H9 (cell line): Measurements from ENCODE around the gene DNMBP. TPM values are rescaled to one million over a fixed set of nuclear protein-coding genes. Genes with fewer than 3 reads are reported as not detected.
A peak's percentile ranks its signal among the peaks of the same experiment; 100 is the strongest.

ENCODE experiments used
- DNase-seq: peaks from one replicate; pipeline ENCODE4 v3.0.0-alpha.2; 2017
- H2AFZ ChIP-seq: one replicate; pipeline ENCODE4 v1.6.1; 2013; ENCODE audit warnings: mild to moderate bottlenecking, low read length, control low read depth, moderate library complexity
- H2AK5ac ChIP-seq: 2 replicates; pipeline ENCODE4 v1.6.1; 2013; ENCODE audit warnings: low read length, control low read depth, mixed read lengths; ENCODE audit not compliant: insufficient read length
- H2BK120ac ChIP-seq: one replicate; pipeline ENCODE4 v1.6.1; 2013; ENCODE audit warnings: low read depth, mild to moderate bottlenecking, low read length, control low read depth, inconsistent platforms; ENCODE audit not compliant: poor library complexity, severe bottlenecking
- H2BK12ac ChIP-seq: 2 replicates; pipeline ENCODE4 v1.6.1; 2013; ENCODE audit warnings: low read length, control low read depth, mixed read lengths, low read depth; ENCODE audit not compliant: insufficient read length
- H2BK15ac ChIP-seq: 2 replicates; pipeline ENCODE4 v1.6.1; 2013; ENCODE audit warnings: low read depth, low read length, control low read depth
- H2BK20ac ChIP-seq: one replicate; pipeline ENCODE4 v1.6.1; 2013; ENCODE audit warnings: low read depth, mild to moderate bottlenecking, low read length, control low read depth, inconsistent platforms; ENCODE audit not compliant: poor library complexity, severe bottlenecking
- H2BK5ac ChIP-seq: 2 replicates; pipeline ENCODE4 v1.6.1; 2013; ENCODE audit warnings: low read length, control low read depth, mixed read lengths; ENCODE audit not compliant: insufficient read length
- H3K14ac ChIP-seq: 2 replicates; pipeline ENCODE4 v1.6.1; 2013; ENCODE audit warnings: low read length, control low read depth; ENCODE audit not compliant: insufficient read depth
- H3K18ac ChIP-seq: 2 replicates; pipeline ENCODE4 v1.6.1; 2013; ENCODE audit warnings: low read depth, mild to moderate bottlenecking, mixed read lengths, low read length, control low read depth; ENCODE audit not compliant: insufficient read length
- H3K23ac ChIP-seq: 2 replicates; pipeline ENCODE4 v1.6.1; 2013; ENCODE audit warnings: low read length, control low read depth, mixed read lengths, low read depth; ENCODE audit not compliant: insufficient read length
- H3K23me2 ChIP-seq: 2 replicates; pipeline ENCODE4 v1.6.1; 2013; ENCODE audit warnings: low read depth, mild to moderate bottlenecking, mixed read lengths, low read length, control low read depth; ENCODE audit not compliant: insufficient read length, poor library complexity, severe bottlenecking
- H3K27ac ChIP-seq: 2 replicates; pipeline ENCODE4 v1.5.1; 2013; ENCODE audit warnings: low read length, control low read depth, mixed read lengths, low read depth; ENCODE audit not compliant: insufficient read length
- H3K27me3 ChIP-seq: 2 replicates; pipeline ENCODE4 v1.6.1; 2013; ENCODE audit warnings: low read length, control low read depth, inconsistent platforms; ENCODE audit not compliant: insufficient read depth
- H3K4ac ChIP-seq: 2 replicates; pipeline ENCODE4 v1.6.1; 2013; ENCODE audit warnings: low read depth, mild to moderate bottlenecking, control low read depth, inconsistent platforms, low read length, moderate library complexity
- H3K4me1 ChIP-seq: 2 replicates; pipeline ENCODE4 v1.6.1; 2013; ENCODE audit warnings: low read length, control low read depth, inconsistent platforms; ENCODE audit not compliant: insufficient read depth
- H3K4me2 ChIP-seq: 2 replicates; pipeline ENCODE4 v1.6.1; 2013; ENCODE audit warnings: low read length, control low read depth, mixed read lengths; ENCODE audit not compliant: insufficient read length, insufficient read depth
- H3K56ac ChIP-seq: 2 replicates; pipeline ENCODE4 v1.6.1; 2013; ENCODE audit warnings: low read depth, mild to moderate bottlenecking, mixed read lengths, low read length, control low read depth; ENCODE audit not compliant: insufficient read length
- H3K79me1 ChIP-seq: 2 replicates; pipeline ENCODE4 v1.6.1; 2013; ENCODE audit warnings: low read depth, mild to moderate bottlenecking, moderate library complexity, low read length, control low read depth, inconsistent platforms; ENCODE audit not compliant: insufficient read depth, poor library complexity, severe bottlenecking
- H3K79me2 ChIP-seq: 2 replicates; pipeline ENCODE4 v1.6.1; 2013; ENCODE audit warnings: low read length, control low read depth, inconsistent platforms; ENCODE audit not compliant: insufficient read depth
- H3K9ac ChIP-seq: 2 replicates; pipeline ENCODE4 v1.6.1; 2013; ENCODE audit warnings: low read length, control low read depth, mixed read lengths; ENCODE audit not compliant: insufficient read length; ENCODE audit errors: extremely low read depth
- H3K9me3 ChIP-seq: one replicate; pipeline ENCODE4 v1.6.1; 2013; ENCODE audit warnings: low read depth, low read length, inconsistent platforms; ENCODE audit not compliant: control insufficient read depth
- H3T11ph ChIP-seq: one replicate; pipeline ENCODE4 v1.6.1; 2013; ENCODE audit warnings: mild to moderate bottlenecking, low read length, control low read depth, inconsistent platforms
- H4K20me1 ChIP-seq: one replicate; pipeline ENCODE4 v1.6.1; 2013; ENCODE audit not compliant: control insufficient read depth, insufficient read length, insufficient read depth
- H4K5ac ChIP-seq: 2 replicates; pipeline ENCODE4 v1.6.1; 2013; ENCODE audit warnings: low read depth, mild to moderate bottlenecking, mixed read lengths, low read length, control low read depth; ENCODE audit not compliant: insufficient read length
- H4K8ac ChIP-seq: replicated peaks from 2 replicates; pipeline ENCODE4 v1.6.1; 2013; ENCODE audit warnings: low read length, control low read depth, mixed read lengths, low read depth; ENCODE audit not compliant: insufficient read length
- H4K91ac ChIP-seq: 2 replicates; pipeline ENCODE4 v1.6.1; 2013; ENCODE audit warnings: low read depth, mild to moderate bottlenecking, moderate library complexity, mixed read lengths, low read length, control low read depth; ENCODE audit not compliant: insufficient read length
- H3K27ac Mint-ChIP-seq, 3 experiments: 2 replicates in 2 of 3; 3 replicates in 1 of 3; pipeline ENCODE4 v1.8.0; 2020 to 2021; ENCODE audit warnings: mixed read lengths in 3 of 3, mild to moderate bottlenecking in 1 of 3, moderate library complexity in 1 of 3
- H3K27me3 Mint-ChIP-seq: 2 replicates; pipeline ENCODE4 v1.8.0; 2021; ENCODE audit warnings: low read depth, mild to moderate bottlenecking, moderate library complexity, mixed read lengths
- H3K36me3 Mint-ChIP-seq, 3 experiments: 2 replicates in 2 of 3; 3 replicates in 1 of 3; pipeline ENCODE4 v1.8.0; 2020 to 2021; ENCODE audit warnings: low read depth in 3 of 3, mixed read lengths in 3 of 3; ENCODE audit not compliant: insufficient read depth in 1 of 3
- H3K4me1 Mint-ChIP-seq, 2 experiments: 2 replicates each; pipeline ENCODE4 v1.8.0; 2020; ENCODE audit warnings: mixed read lengths in 2 of 2
- H3K4me3 Mint-ChIP-seq, 2 experiments: 2 replicates in 1 of 2; 3 replicates in 1 of 2; pipeline ENCODE4 v1.8.0; 2020 to 2021; ENCODE audit warnings: mild to moderate bottlenecking in 2 of 2, mixed read lengths in 2 of 2, moderate library complexity in 1 of 2
- H3K9me3 Mint-ChIP-seq, 2 experiments: 2 replicates in 1 of 2; 3 replicates in 1 of 2; pipeline ENCODE4 v1.8.0; 2020; ENCODE audit warnings: mild to moderate bottlenecking in 2 of 2, mixed read lengths in 2 of 2, moderate library complexity in 1 of 2
- WGBS: extraction: QIAGEN DNeasy Blood & Tissue Kit; methylation state at CpG from one replicate; pipeline ENCODE4 v1.1.7; 2013; ENCODE audit warnings: missing lambda C conversion rate, low lambda C conversion rate, mixed read lengths; ENCODE audit not compliant: insufficient read length; ENCODE audit errors: extremely low coverage; 5-methylcytosine and 5-hydroxymethylcytosine counted together
- total RNA-seq: library from RNA; stranded (reverse); gene quantifications from 2 replicates; pipeline ENCODE4 v1.2.1, GENCODE V29; 2021
- TF ChIP-seq, protein P1 (sequence below): fragments of 200-600 bp; sonication (generic); conservative IDR thresholded peaks from 3 replicates; pipeline ENCODE4 v1.8.0; 2021; ENCODE audit warnings: antibody characterized with exemption, mild to moderate bottlenecking

The DNMBP gene
- total RNA-seq, 1 experiment from 2014 or later, result 25.6 TPM

DNA sequence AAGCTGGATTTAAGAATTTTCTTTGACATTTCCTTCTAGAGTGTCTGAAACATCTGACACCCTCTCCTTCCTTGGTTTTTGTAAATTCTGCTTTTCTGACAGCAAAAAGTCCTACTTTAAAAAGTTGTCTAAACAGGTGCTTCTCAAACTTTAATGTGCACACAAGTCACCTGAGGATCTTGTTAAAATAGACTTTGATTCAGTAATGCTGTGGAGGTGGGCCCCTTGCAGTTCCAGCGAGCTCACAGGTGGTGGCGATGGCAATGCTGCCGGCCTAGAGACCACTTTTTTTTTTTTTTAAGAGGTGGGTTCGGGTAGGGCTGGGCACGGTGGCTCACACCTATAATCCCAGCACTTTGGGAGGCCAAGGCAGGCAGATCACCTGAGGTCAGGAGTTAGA, 150.2 kb downstream of the DNMBP start:
- Histone ChIP-seq H3T11ph (no peak overlapping the region), H3K27me3 (no peaks in the 10 kb centered on the region), H3K18ac (no peak overlapping the region), H3K23ac (no peak overlapping the region), H2BK12ac (no peak overlapping the region), H3K4me2 (no peak overlapping the region), H4K8ac (no peak overlapping the region), H3K9ac (no peak overlapping the region), H2BK15ac (no peak overlapping the region), H3K27ac (no peak overlapping the region), H4K91ac (no peak overlapping the region), H3K23me2 (no peaks in the 10 kb centered on the region), H3K14ac (no peak overlapping the region), H3K4me1 (no peaks in the 10 kb centered on the region), H2BK120ac (no peak overlapping the region), H4K5ac (no peak overlapping the region), H2AK5ac (no peak overlapping the region), H3K9me3 (no peaks in the 10 kb centered on the region), H2BK20ac (no peak overlapping the region), H3K79me2 (no peaks in the 10 kb centered on the region), H2AFZ (no peak overlapping the region), H4K20me1 (no peaks in the 10 kb centered on the region), H3K4ac (no peak overlapping the region), H3K56ac (no peak overlapping the region), H3K79me1 (no peaks in the 10 kb centered on the region), H2BK5ac (no peak overlapping the region)
- Mint-ChIP-seq H3K9me3 (no peaks in the 10 kb centered on the region; a peak in 1 of 5 replicates), H3K4me1 (peaks cover 7 to 13% of the 10 kb centered on the region in 2 experiments), H3K4me3 (no peak overlapping the region), H3K27me3 (peaks cover 1% of the 10 kb centered on the region; the same call in 1 of the 2 replicates), H3K36me3 (no peaks in the 10 kb centered on the region), H3K27ac (no peak overlapping the region)
- TF ChIP-seq, protein P1, sequence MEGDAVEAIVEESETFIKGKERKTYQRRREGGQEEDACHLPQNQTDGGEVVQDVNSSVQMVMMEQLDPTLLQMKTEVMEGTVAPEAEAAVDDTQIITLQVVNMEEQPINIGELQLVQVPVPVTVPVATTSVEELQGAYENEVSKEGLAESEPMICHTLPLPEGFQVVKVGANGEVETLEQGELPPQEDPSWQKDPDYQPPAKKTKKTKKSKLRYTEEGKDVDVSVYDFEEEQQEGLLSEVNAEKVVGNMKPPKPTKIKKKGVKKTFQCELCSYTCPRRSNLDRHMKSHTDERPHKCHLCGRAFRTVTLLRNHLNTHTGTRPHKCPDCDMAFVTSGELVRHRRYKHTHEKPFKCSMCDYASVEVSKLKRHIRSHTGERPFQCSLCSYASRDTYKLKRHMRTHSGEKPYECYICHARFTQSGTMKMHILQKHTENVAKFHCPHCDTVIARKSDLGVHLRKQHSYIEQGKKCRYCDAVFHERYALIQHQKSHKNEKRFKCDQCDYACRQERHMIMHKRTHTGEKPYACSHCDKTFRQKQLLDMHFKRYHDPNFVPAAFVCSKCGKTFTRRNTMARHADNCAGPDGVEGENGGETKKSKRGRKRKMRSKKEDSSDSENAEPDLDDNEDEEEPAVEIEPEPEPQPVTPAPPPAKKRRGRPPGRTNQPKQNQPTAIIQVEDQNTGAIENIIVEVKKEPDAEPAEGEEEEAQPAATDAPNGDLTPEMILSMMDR, result peak; percentile 65
- WGBS, result no CpG with 5 or more reads among the region's 5 CpGs
- DNase-seq, result peak; percentile 73
